Central memory CD8-positive, alpha-beta T cell (primary cell): ENCODE data around the gene IL36B.

Source experiments
- ATAC-seq: fragments of 150-1000 bp; cut with Tn5 transposase; replicated peaks from 2 replicates; pipeline ENCODE4 v1.10.0; 2022; ENCODE audit warnings: mild to moderate bottlenecking, moderate FRiP score, moderate number of reproducible peaks; ENCODE audit not compliant: poor library complexity, severe bottlenecking; ENCODE audit errors: extremely low read depth
- DNase-seq, 2 donors: peaks; one replicate each; pipeline ENCODE4 v3.0.0; 2021; ENCODE audit warnings: low spot score in 2 of 2
- H3K27ac Mint-ChIP-seq: one replicate; pipeline ENCODE4 v1.8.0; 2022; ENCODE audit warnings: low read depth, mild to moderate bottlenecking, moderate library complexity, mixed read lengths
- H3K27me3 Mint-ChIP-seq: one replicate; pipeline ENCODE4 v1.8.0; 2022; ENCODE audit warnings: mixed read lengths
- H3K36me3 Mint-ChIP-seq: one replicate; pipeline ENCODE4 v1.8.0; 2022; ENCODE audit warnings: mild to moderate bottlenecking, moderate library complexity, mixed read lengths; ENCODE audit not compliant: insufficient read depth
- H3K4me1 Mint-ChIP-seq: one replicate; pipeline ENCODE4 v1.8.0; 2022; ENCODE audit warnings: mixed read lengths
- H3K4me3 Mint-ChIP-seq: one replicate; pipeline ENCODE4 v1.8.0; 2022; ENCODE audit warnings: mild to moderate bottlenecking, moderate library complexity, mixed read lengths
- H3K9me3 Mint-ChIP-seq: one replicate; pipeline ENCODE4 v1.8.0; 2022; ENCODE audit warnings: mixed read lengths

The IL36B gene

GRCh38 chr2:113070606-113070975, 17.9 kb upstream of the IL36B start:
- H3K27ac Mint-ChIP-seq = no peak overlapping the region
- peaks cover 33% of the 10 kb centered on the region for H3K27me3 Mint-ChIP-seq
- no peak overlapping the region for H3K4me3 Mint-ChIP-seq
- no peaks in the 10 kb centered on the region for H3K9me3 Mint-ChIP-seq
- H3K4me1 Mint-ChIP-seq = peaks cover 7% of the 10 kb centered on the region
- ATAC-seq (no peak), DNase-seq (no peak)
- peaks cover 2% of the 10 kb centered on the region for H3K36me3 Mint-ChIP-seq

- Mint-ChIP-seq H3K4me3 (no peak overlapping the region), H3K9me3 (no peaks in the 10 kb centered on the region), H3K4me1 (peaks cover 3% of the 10 kb centered on the region), H3K27me3 (peaks cover 28% of the 10 kb centered on the region), H3K36me3 (peaks cover 2% of the 10 kb centered on the region), H3K27ac (no peak overlapping the region)
- no peak for ATAC-seq
- no peak for DNase-seq
Observed at GRCh38 chr2:113069676-113070605, 17.3 kb upstream of the IL36B start.

GRCh38 chr2:113068706-113069485, 16.2 kb upstream of the IL36B start:
- Mint-ChIP-seq H3K27ac (no peak overlapping the region), H3K36me3 (peaks cover 2% of the 10 kb centered on the region), H3K9me3 (no peaks in the 10 kb centered on the region), H3K27me3 (peaks cover 23% of the 10 kb centered on the region), H3K4me1 (no peaks in the 10 kb centered on the region), H3K4me3 (no peak overlapping the region)
- ATAC-seq (no peak), DNase-seq (no peak)

GRCh38 chr2:113068249-113068648, 15.6 kb upstream of the IL36B start:
- peaks cover 2% of the 10 kb centered on the region for H3K36me3 Mint-ChIP-seq
- peaks cover 23% of the 10 kb centered on the region for H3K27me3 Mint-ChIP-seq
- no peak overlapping the region for H3K27ac Mint-ChIP-seq
- H3K9me3 Mint-ChIP-seq = no peaks in the 10 kb centered on the region
- DNase-seq (no peak), ATAC-seq (no peak)
- H3K4me1 Mint-ChIP-seq = no peaks in the 10 kb centered on the region
- H3K4me3 Mint-ChIP-seq = no peak overlapping the region

GRCh38 chr2:113067681-113068080, 15.0 kb upstream of the IL36B start, which contains the start of gene IL1F10:
Gene IL1F10 (plus strand): TSS chr2:113067970. CDS start chr2:113072739, 4,769 bp downstream.
- H3K4me3 Mint-ChIP-seq = no peak within 1 kb of the TSS
- no peak for DNase-seq
- no peaks in the 10 kb centered on the region for H3K9me3 Mint-ChIP-seq
- peaks cover 2% of the 10 kb centered on the region for H3K36me3 Mint-ChIP-seq
- peaks cover 26% of the 10 kb centered on the region for H3K27me3 Mint-ChIP-seq
- H3K4me1 Mint-ChIP-seq = no peaks in the 10 kb centered on the region
- H3K27ac Mint-ChIP-seq = no peak within 1 kb of the TSS
- no peak for ATAC-seq

GRCh38 chr2:113064898-113065297, 12.2 kb upstream of the IL36B start:
- ATAC-seq (no peak), DNase-seq (no peak)
- Mint-ChIP-seq H3K4me1 (no peaks in the 10 kb centered on the region), H3K36me3 (peaks cover 2% of the 10 kb centered on the region), H3K9me3 (no peaks in the 10 kb centered on the region), H3K27me3 (peaks cover 39% of the 10 kb centered on the region), H3K4me3 (no peak overlapping the region), H3K27ac (no peak overlapping the region)

GRCh38 chr2:113064281-113064680, 11.6 kb upstream of the IL36B start:
- H3K4me1 Mint-ChIP-seq = no peaks in the 10 kb centered on the region
- ATAC-seq = no peak
- DNase-seq = no peak
- H3K27ac Mint-ChIP-seq = no peak overlapping the region
- peaks cover 2% of the 10 kb centered on the region for H3K36me3 Mint-ChIP-seq
- peaks cover 33% of the 10 kb centered on the region for H3K27me3 Mint-ChIP-seq
- H3K4me3 Mint-ChIP-seq = no peak overlapping the region
- H3K9me3 Mint-ChIP-seq = no peaks in the 10 kb centered on the region

- no peaks in the 10 kb centered on the region for H3K9me3 Mint-ChIP-seq
- H3K4me1 Mint-ChIP-seq = no peaks in the 10 kb centered on the region
- no peak for ATAC-seq
- DNase-seq = no peak
- no peaks in the 10 kb centered on the region for H3K36me3 Mint-ChIP-seq
- H3K4me3 Mint-ChIP-seq = no peak overlapping the region
- peaks cover 30% of the 10 kb centered on the region for H3K27me3 Mint-ChIP-seq
- H3K27ac Mint-ChIP-seq = no peak overlapping the region
Observed at GRCh38 chr2:113061896-113062770, 9.5 kb upstream of the IL36B start.

- no peak for DNase-seq
- peaks cover 30% of the 10 kb centered on the region for H3K27me3 Mint-ChIP-seq
- H3K4me3 Mint-ChIP-seq = no peak overlapping the region
- ATAC-seq = no peak
- H3K9me3 Mint-ChIP-seq = no peaks in the 10 kb centered on the region
- no peaks in the 10 kb centered on the region for H3K4me1 Mint-ChIP-seq
- H3K27ac Mint-ChIP-seq = no peak overlapping the region
- H3K36me3 Mint-ChIP-seq = no peaks in the 10 kb centered on the region
Observed at GRCh38 chr2:113061241-113061640, 8.6 kb upstream of the IL36B start.

GRCh38 chr2:113060796-113061195, 8.1 kb upstream of the IL36B start:
- Mint-ChIP-seq H3K27ac (no peak overlapping the region), H3K4me1 (no peaks in the 10 kb centered on the region), H3K36me3 (no peaks in the 10 kb centered on the region), H3K27me3 (peaks cover 30% of the 10 kb centered on the region), H3K4me3 (no peak overlapping the region), H3K9me3 (peaks cover 2% of the 10 kb centered on the region)
- no peak for ATAC-seq
- no peak for DNase-seq

- Mint-ChIP-seq H3K36me3 (peaks cover 1% of the 10 kb centered on the region), H3K27me3 (peaks cover 34% of the 10 kb centered on the region), H3K4me3 (no peak overlapping the region), H3K27ac (no peak overlapping the region), H3K4me1 (no peaks in the 10 kb centered on the region), H3K9me3 (peaks cover 6% of the 10 kb centered on the region)
- ATAC-seq (no peak), DNase-seq (no peak)
Observed at GRCh38 chr2:113060396-113060795, 7.7 kb upstream of the IL36B start.
